CD14-positive monocyte (primary cell): ENCODE data around the gene CACNB4. TPM values are rescaled to one million over a fixed set of nuclear protein-coding genes. Genes with fewer than 3 reads are reported as not detected.

Source experiments
- DNase-seq, 3 donors: peaks; one replicate each; pipeline ENCODE4 v3.0.0-alpha.2; 2011 to 2022
- H2AFZ ChIP-seq: 2 replicates; pipeline ENCODE4 v1.6.0; 2012; ENCODE audit warnings: mild to moderate bottlenecking, low read depth, low read length, inconsistent platforms; ENCODE audit not compliant: insufficient read depth, poor library complexity, severe bottlenecking
- H3K27ac ChIP-seq, 2 donors: 1 replicate in 1 of 2; 2 replicates in 1 of 2; pipeline ENCODE4 v1.5.1; 2012 to 2013; ENCODE audit warnings: low read length in 2 of 2, control low read depth in 1 of 2, inconsistent platforms in 1 of 2, low read depth in 1 of 2, mild to moderate bottlenecking in 1 of 2
- H3K27me3 ChIP-seq, 2 donors: one replicate each; pipeline versions ENCODE4 v1.6.0 to v1.6.1; 2011 to 2013; ENCODE audit warnings: low read length in 2 of 2; ENCODE audit not compliant: control insufficient read depth in 2 of 2, insufficient read depth in 2 of 2
- H3K36me3 ChIP-seq, 2 donors: replicated peaks in 1 of 2; 1 replicate in 1 of 2; 2 replicates in 1 of 2; pipeline versions ENCODE4 v1.5.1 to v1.6.1; 2012 to 2013; ENCODE audit warnings: low read length in 2 of 2, control low read depth in 1 of 2, inconsistent platforms in 1 of 2, mild to moderate bottlenecking in 1 of 2; ENCODE audit not compliant: insufficient read depth in 2 of 2, control insufficient read depth in 1 of 2
- H3K4me1 ChIP-seq, 2 donors: 1 replicate in 1 of 2; 2 replicates in 1 of 2; pipeline versions ENCODE4 v1.5.1 to v1.6.1; 2012 to 2013; ENCODE audit warnings: low read length in 2 of 2, control low read depth in 1 of 2, inconsistent platforms in 1 of 2, mild to moderate bottlenecking in 1 of 2, moderate library complexity in 1 of 2; ENCODE audit not compliant: insufficient read depth in 2 of 2, control insufficient read depth in 1 of 2
- H3K4me2 ChIP-seq: replicated peaks from 2 replicates; pipeline ENCODE3; 2012; ENCODE audit warnings: low read length, moderate library complexity, mild to moderate bottlenecking; ENCODE audit not compliant: poor library complexity, severe bottlenecking; ENCODE audit errors: extremely low read depth
- H3K4me3 ChIP-seq, 3 experiments: fragments of 200-600 bp in 1 of 3; sonication (generic) in 1 of 3; replicated peaks in 1 of 3; 1 replicate in 2 of 3; 2 replicates in 1 of 3; pipeline ENCODE4 v1.5.1; 2011 to 2013; ENCODE audit warnings: low read length in 3 of 3, mild to moderate bottlenecking in 3 of 3, control low read depth in 2 of 3, low read depth in 2 of 3, inconsistent platforms in 1 of 3, moderate library complexity in 1 of 3
- H3K79me2 ChIP-seq: 2 replicates; pipeline ENCODE4 v1.6.0; 2012; ENCODE audit warnings: mild to moderate bottlenecking, control low read depth, inconsistent platforms, low read length, moderate library complexity; ENCODE audit not compliant: insufficient read depth
- H3K9ac ChIP-seq: 2 replicates; pipeline ENCODE4 v1.6.0; 2017; ENCODE audit warnings: low read length, mild to moderate bottlenecking; ENCODE audit not compliant: insufficient read depth, poor library complexity, severe bottlenecking
- H3K9me3 ChIP-seq, 2 donors: replicated peaks in 1 of 2; 1 replicate in 1 of 2; 2 replicates in 1 of 2; pipeline versions ENCODE4 v1.5.1 to v1.6.1; 2012 to 2013; ENCODE audit warnings: low read length in 2 of 2, control low read depth in 1 of 2; ENCODE audit not compliant: control insufficient read depth in 1 of 2, insufficient read depth in 1 of 2
- H4K20me1 ChIP-seq: 2 replicates; pipeline ENCODE4 v1.6.0; 2012; ENCODE audit warnings: mild to moderate bottlenecking, low read length, control low read depth, moderate library complexity; ENCODE audit not compliant: insufficient read depth
- H3K27ac Mint-ChIP-seq, 7 donors: one replicate each; pipeline ENCODE4 v1.8.0; 2020; ENCODE audit warnings: mild to moderate bottlenecking in 7 of 7, mixed read lengths in 7 of 7, moderate library complexity in 6 of 7, inconsistent platforms in 2 of 7
- H3K27me3 Mint-ChIP-seq, 3 donors: one replicate each; pipeline ENCODE4 v1.8.0; 2021 to 2022; ENCODE audit warnings: low read depth in 3 of 3, mild to moderate bottlenecking in 3 of 3, mixed read lengths in 3 of 3, moderate library complexity in 3 of 3, inconsistent platforms in 1 of 3
- H3K36me3 Mint-ChIP-seq, 2 donors: one replicate each; pipeline ENCODE4 v1.8.0; 2020; ENCODE audit warnings: mixed read lengths in 2 of 2, inconsistent platforms in 1 of 2, mild to moderate bottlenecking in 1 of 2
- H3K4me1 Mint-ChIP-seq: one replicate; pipeline ENCODE4 v1.8.0; 2020; ENCODE audit warnings: mild to moderate bottlenecking, mixed read lengths
- H3K4me3 Mint-ChIP-seq, 2 donors: one replicate each; pipeline ENCODE4 v1.8.0; 2020; ENCODE audit warnings: mild to moderate bottlenecking in 2 of 2, mixed read lengths in 2 of 2, moderate library complexity in 1 of 2
- H3K9me3 Mint-ChIP-seq, 7 donors: one replicate each; pipeline ENCODE4 v1.8.0; 2020 to 2022; ENCODE audit warnings: mixed read lengths in 7 of 7, mild to moderate bottlenecking in 6 of 7, moderate library complexity in 6 of 7, inconsistent platforms in 2 of 7
- WGBS: methylation state at CpG from one replicate; pipeline ENCODE4 v1.1.5; 2013; ENCODE audit warnings: missing lambda C conversion rate; ENCODE audit not compliant: insufficient coverage; 5-methylcytosine and 5-hydroxymethylcytosine counted together
- intact Hi-C, 2 donors: fragments of 100-400 bp; cut with micrococcal nuclease; formaldehyde crosslinking; loops; one replicate each; pipeline versions ENCODE4 v1.15.0 to v1.15.1; 2023
- polyA plus RNA-seq, 3 donors: library from polyadenylated mRNA; depleted of rRNA in 1 of 3; unstranded in 2 of 3; stranded (reverse) in 1 of 3; fragments of 300-500 nt in 2 of 3; fragments of >200 nt in 1 of 3; fragmentation: Illumina TruSeq in 2 of 3; gene quantifications; 1 replicate in 2 of 3; 2 replicates in 1 of 3; pipeline ENCODE4 v1.2.3, GENCODE V29; 2012 to 2021
- TF ChIP-seq, protein P1 (sequence below): fragments of 200-600 bp; IDR thresholded peaks from one replicate; pipeline ENCODE4 v1.8.0; 2022; ENCODE audit warnings: antibody characterized with exemption, mild to moderate bottlenecking

Gene CACNB4
- polyA plus RNA-seq, 3 donors = 0.44 to 1.9 (median 1.1) TPM

DNA sequence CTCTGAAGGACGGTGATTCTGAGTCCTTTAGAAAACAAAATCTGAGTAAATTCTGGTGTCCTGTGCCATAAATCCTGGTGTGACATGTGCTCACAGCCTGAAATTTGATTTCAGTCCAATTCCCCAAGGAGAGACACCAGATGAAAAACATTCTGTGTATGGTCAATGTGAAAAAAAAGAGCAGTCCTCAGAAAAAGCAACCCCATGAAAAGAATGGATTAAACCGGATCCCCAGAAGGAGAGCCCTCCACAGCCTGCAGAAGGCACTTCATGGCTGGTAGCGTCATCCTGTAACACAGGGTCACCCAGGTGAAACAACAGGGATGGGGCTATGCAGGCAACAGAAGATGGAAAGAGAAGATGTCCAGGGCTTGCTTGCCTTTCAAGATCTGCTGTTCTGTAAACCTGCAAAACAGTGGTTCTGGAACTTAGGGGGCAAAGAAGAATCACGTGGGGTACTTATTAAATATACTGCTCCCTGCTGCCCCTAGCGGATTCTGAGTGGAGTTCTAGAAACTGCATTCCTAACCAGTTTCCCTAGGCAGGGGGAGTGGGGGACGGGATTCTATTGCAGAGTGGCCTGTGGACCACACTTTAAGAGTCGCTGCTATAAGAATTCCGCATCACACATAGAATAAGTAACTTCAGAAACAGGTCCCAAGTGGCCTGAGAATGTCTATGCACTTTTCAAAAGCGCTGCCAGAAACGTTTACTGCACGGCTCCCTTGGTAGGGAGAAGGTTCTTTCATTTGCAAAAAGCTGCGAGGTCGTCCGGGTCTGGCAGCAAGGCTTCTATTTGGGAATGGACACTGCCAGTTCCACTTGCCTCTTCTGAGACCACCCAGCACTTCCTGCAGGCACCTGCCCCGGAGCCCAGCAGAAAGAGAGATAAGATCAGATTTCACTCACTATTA lies 151.7 kb downstream of the CACNB4 start:
- peaks cover 34% of the 10 kb centered on the region for H3K4me1 Mint-ChIP-seq
- H3K4me3 Mint-ChIP-seq = peak overlapping the region; percentile 78 to 90
- H2AFZ ChIP-seq = peak overlapping the region; percentile 81
- peaks cover 7 to 17% (median 11%) of the 10 kb centered on the region in 7 donors for H3K9me3 Mint-ChIP-seq
- no peaks in the 10 kb centered on the region for H3K79me2 ChIP-seq
- H3K4me1 ChIP-seq = peaks cover 27 to 30% of the 10 kb centered on the region in 2 donors
- peak overlapping the region; percentile 83 for H3K4me2 ChIP-seq
- peaks cover 9 to 10% of the 10 kb centered on the region in 2 donors for H3K9me3 ChIP-seq
- peak overlapping the region; percentile 48 to 91 (median 79) for H3K4me3 ChIP-seq
- H4K20me1 ChIP-seq = no peaks in the 10 kb centered on the region
- TF ChIP-seq, protein P1, sequence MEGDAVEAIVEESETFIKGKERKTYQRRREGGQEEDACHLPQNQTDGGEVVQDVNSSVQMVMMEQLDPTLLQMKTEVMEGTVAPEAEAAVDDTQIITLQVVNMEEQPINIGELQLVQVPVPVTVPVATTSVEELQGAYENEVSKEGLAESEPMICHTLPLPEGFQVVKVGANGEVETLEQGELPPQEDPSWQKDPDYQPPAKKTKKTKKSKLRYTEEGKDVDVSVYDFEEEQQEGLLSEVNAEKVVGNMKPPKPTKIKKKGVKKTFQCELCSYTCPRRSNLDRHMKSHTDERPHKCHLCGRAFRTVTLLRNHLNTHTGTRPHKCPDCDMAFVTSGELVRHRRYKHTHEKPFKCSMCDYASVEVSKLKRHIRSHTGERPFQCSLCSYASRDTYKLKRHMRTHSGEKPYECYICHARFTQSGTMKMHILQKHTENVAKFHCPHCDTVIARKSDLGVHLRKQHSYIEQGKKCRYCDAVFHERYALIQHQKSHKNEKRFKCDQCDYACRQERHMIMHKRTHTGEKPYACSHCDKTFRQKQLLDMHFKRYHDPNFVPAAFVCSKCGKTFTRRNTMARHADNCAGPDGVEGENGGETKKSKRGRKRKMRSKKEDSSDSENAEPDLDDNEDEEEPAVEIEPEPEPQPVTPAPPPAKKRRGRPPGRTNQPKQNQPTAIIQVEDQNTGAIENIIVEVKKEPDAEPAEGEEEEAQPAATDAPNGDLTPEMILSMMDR = peak; percentile 92
- peak; percentile 29 to 66 (median 55) for DNase-seq
- H3K36me3 ChIP-seq = no peaks in the 10 kb centered on the region
- 35% methylated on average over 9 of the region's 15 CpGs for WGBS
- peak overlapping the region; percentile 61 to 91 (median 80) for H3K27ac Mint-ChIP-seq
- H3K27me3 Mint-ChIP-seq = peaks cover 0 to 2% (median 0%) of the 10 kb centered on the region in 3 donors
- peak overlapping the region; percentile 59 to 79 for H3K27ac ChIP-seq
- peaks cover 0 to 7% of the 10 kb centered on the region in 2 donors for H3K36me3 Mint-ChIP-seq
- intact Hi-C loops = loop anchor here (10.0 kb wide), 1 partner anchor 122 kb away; the partner anchor contains the start of gene ARL5A (in 2 of the 2)
- H3K9ac ChIP-seq = peak overlapping the region; percentile 39
- no peaks in the 10 kb centered on the region for H3K27me3 ChIP-seq

- H3K4me1 Mint-ChIP-seq = peaks cover 34% of the 10 kb centered on the region
Observed at GRCh38 chr2:151946250-151946884, 152.5 kb downstream of the CACNB4 start.

More at GRCh38 chr2:151946250-151946884, 152.5 kb downstream of the CACNB4 start:
- TF ChIP-seq, protein P1 = no peak
- intact Hi-C loops = loop anchor here (10.0 kb wide), 1 partner anchor 122 kb away; the partner anchor contains the start of gene ARL5A (in 2 of the 2)
- Histone ChIP-seq H3K27ac (no peak overlapping the region), H3K27me3 (no peaks in the 10 kb centered on the region), H3K9me3 (peaks cover 12 to 15% of the 10 kb centered on the region in 2 donors), H4K20me1 (no peaks in the 10 kb centered on the region), H3K9ac (no peak overlapping the region), H3K4me3 (no peak overlapping the region), H2AFZ (peak overlapping the region; percentile 81), H3K79me2 (no peaks in the 10 kb centered on the region), H3K4me1 (peaks cover 27 to 30% of the 10 kb centered on the region in 2 donors), H3K36me3 (no peaks in the 10 kb centered on the region), H3K4me2 (no peak overlapping the region)
- H3K27ac Mint-ChIP-seq = peak overlapping the region in 2 of 7 donors; percentile 35 to 90
- H3K36me3 Mint-ChIP-seq = peaks cover 0 to 7% of the 10 kb centered on the region in 2 donors
- H3K4me3 Mint-ChIP-seq = no peak overlapping the region
- peaks cover 7 to 20% (median 13%) of the 10 kb centered on the region in 7 donors for H3K9me3 Mint-ChIP-seq
- WGBS = 89% methylated on average over 1 of the region's 6 CpGs
- DNase-seq = no peak
- H3K27me3 Mint-ChIP-seq = peaks cover 0 to 2% (median 0%) of the 10 kb centered on the region in 3 donors
